PC-3 (cell line): ENCODE results near the gene ARRB1. TPM values are rescaled to one million over a fixed set of nuclear protein-coding genes. Genes with fewer than 3 reads are reported as not detected.

Experiments used
- ATAC-seq: fragments of 200-7000 bp; cut with Tn5 transposase; 2 replicates; pipeline ENCODE4 v1.9.1; 2020; ENCODE audit warnings: mild to moderate bottlenecking, moderate library complexity
- BruUV-seq: library from RNA; stranded (reverse); fragments of 400-500 nt; replicated peaks from 2 replicates; lab custom pipeline; 2021; lab: Mats Ljungman, UMichigan
- CTCF ChIA-PET: fragments of 300-600 bp; sonication (Branson Sonifier 250); formaldehyde crosslinking; loops from one replicate; lab custom pipeline; 2022; ENCODE audit warnings: antibody characterized with exemption; lab: Charles Lee
- POLR2A ChIA-PET: fragments of 300-600 bp; sonication (Branson Sonifier 250); formaldehyde crosslinking; loops from one replicate; lab custom pipeline; 2022; ENCODE audit warnings: antibody characterized with exemption; ENCODE audit not compliant: unreplicated experiment; lab: Charles Lee
- DNase-seq: peaks from one replicate; pipeline ENCODE4 v3.0.0-alpha.2; 2015
- H2AFZ ChIP-seq: fragments of 300-600 bp; sonication (generic); 2 replicates; pipeline ENCODE4 v1.6.0; 2016; ENCODE audit warnings: antibody characterized with exemption, low read length
- H3F3A ChIP-seq: fragments of 300-600 bp; sonication (generic); one replicate; pipeline ENCODE4 v1.6.0; 2017; ENCODE audit warnings: antibody characterized with exemption, low read length, control low read depth, mild to moderate bottlenecking; ENCODE audit not compliant: unreplicated experiment
- H3K27ac ChIP-seq: fragments of 300-600 bp; sonication (generic); 2 replicates; pipeline ENCODE4 v1.5.1; 2016; ENCODE audit warnings: mild to moderate bottlenecking, low read length
- H3K27me3 ChIP-seq: fragments of 300-600 bp; sonication (generic); 2 replicates; pipeline ENCODE4 v1.6.1; 2016; ENCODE audit warnings: low read length, mixed read lengths
- H3K36me3 ChIP-seq: fragments of 300-600 bp; sonication (generic); 2 replicates; pipeline ENCODE4 v1.6.1; 2016; ENCODE audit warnings: low read depth, mixed run types, low read length, mixed read lengths
- H3K4me1 ChIP-seq: fragments of 300-600 bp; sonication (generic); 2 replicates; pipeline ENCODE4 v1.5.1; 2016; ENCODE audit warnings: low read length; ENCODE audit not compliant: insufficient read depth
- H3K4me2 ChIP-seq: fragments of 300-600 bp; sonication (generic); 2 replicates; pipeline ENCODE4 v1.6.0; 2016; ENCODE audit warnings: low read length
- H3K4me3 ChIP-seq: fragments of 300-600 bp; sonication (generic); 2 replicates; pipeline ENCODE4 v1.5.1; 2016; ENCODE audit warnings: mild to moderate bottlenecking, low read length, mixed read lengths
- H3K79me2 ChIP-seq: fragments of 300-600 bp; sonication (generic); 2 replicates; pipeline ENCODE4 v1.6.1; 2017; ENCODE audit warnings: low read length, mixed read lengths
- H3K9ac ChIP-seq: fragments of 300-600 bp; sonication (generic); 2 replicates; pipeline ENCODE4 v1.6.0; 2016; ENCODE audit warnings: mild to moderate bottlenecking, low read length
- H3K9me2 ChIP-seq: fragments of 300-600 bp; sonication (generic); replicated peaks from 2 replicates; pipeline ENCODE4 v1.6.1; 2016; ENCODE audit warnings: mixed run types, low read length, mixed read lengths
- H3K9me3 ChIP-seq: fragments of 300-600 bp; sonication (generic); 2 replicates; pipeline ENCODE4 v1.6.1; 2016; ENCODE audit warnings: low read length, mixed read lengths
- H4K20me1 ChIP-seq: fragments of 300-600 bp; sonication (generic); 2 replicates; pipeline ENCODE4 v1.6.1; 2016; ENCODE audit warnings: low read length, mixed read lengths
- EZH2 ChIP-seq: fragments of 300-600 bp; sonication (generic); IDR thresholded peaks from one replicate; pipeline ENCODE4 v1.6.1; 2017; ENCODE audit warnings: antibody characterized with exemption, mild to moderate bottlenecking, low read length; ENCODE audit not compliant: unreplicated experiment
- EZH2phosphoT487 ChIP-seq: fragments of 300-600 bp; sonication (generic); IDR thresholded peaks from 2 replicates; pipeline ENCODE4 v1.6.1; 2018; ENCODE audit warnings: mild to moderate bottlenecking, antibody characterized with exemption, low read length, borderline replicate concordance
- intact Hi-C: fragments of 100-400 bp; cut with micrococcal nuclease; formaldehyde crosslinking; loops from 2 replicates; pipeline ENCODE4 v1.9.0; 2023
- total RNA-seq: library from RNA; depleted of rRNA; stranded (reverse); fragments of >200 nt; gene quantifications from 2 replicates; pipeline ENCODE4 v1.2.3, GENCODE V29; 2014
- TF ChIP-seq, protein P1 (sequence below): fragments of 300-600 bp; sonication (generic); conservative IDR thresholded peaks from 2 replicates; pipeline ENCODE4 v1.5.1; 2017; ENCODE audit warnings: antibody characterized with exemption, low read depth, mild to moderate bottlenecking, low read length

Gene ARRB1
- total RNA-seq, 1 experiment from 2014 or later: 19.1 TPM

DNA sequence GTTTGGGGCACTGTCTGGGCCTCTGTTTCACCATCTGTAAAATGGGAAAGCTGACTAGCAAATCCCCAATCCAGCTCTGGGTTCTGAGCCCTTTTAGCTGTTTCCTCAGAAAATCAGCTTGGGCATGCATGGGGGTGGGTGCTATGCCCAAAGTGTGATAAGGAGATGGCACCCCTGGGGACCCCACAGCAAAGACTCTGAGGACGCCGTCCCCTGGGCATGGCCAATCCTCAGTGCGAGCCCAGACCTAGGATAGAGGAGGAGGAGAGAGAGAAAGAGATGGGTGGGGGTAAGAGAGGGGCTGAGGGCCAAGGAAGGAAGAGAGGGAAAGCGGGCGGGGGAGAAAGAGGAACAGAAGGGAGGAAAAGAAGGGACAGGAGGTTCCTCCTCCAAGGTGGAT lies 79.1 kb downstream of the ARRB1 start:
- no peaks in the 10 kb centered on the region for H3K9me3 ChIP-seq
- TF ChIP-seq, protein P1, sequence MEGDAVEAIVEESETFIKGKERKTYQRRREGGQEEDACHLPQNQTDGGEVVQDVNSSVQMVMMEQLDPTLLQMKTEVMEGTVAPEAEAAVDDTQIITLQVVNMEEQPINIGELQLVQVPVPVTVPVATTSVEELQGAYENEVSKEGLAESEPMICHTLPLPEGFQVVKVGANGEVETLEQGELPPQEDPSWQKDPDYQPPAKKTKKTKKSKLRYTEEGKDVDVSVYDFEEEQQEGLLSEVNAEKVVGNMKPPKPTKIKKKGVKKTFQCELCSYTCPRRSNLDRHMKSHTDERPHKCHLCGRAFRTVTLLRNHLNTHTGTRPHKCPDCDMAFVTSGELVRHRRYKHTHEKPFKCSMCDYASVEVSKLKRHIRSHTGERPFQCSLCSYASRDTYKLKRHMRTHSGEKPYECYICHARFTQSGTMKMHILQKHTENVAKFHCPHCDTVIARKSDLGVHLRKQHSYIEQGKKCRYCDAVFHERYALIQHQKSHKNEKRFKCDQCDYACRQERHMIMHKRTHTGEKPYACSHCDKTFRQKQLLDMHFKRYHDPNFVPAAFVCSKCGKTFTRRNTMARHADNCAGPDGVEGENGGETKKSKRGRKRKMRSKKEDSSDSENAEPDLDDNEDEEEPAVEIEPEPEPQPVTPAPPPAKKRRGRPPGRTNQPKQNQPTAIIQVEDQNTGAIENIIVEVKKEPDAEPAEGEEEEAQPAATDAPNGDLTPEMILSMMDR: no peak
- TF ChIP-seq EZH2 (no peak), EZH2phosphoT487 (no peak)
- H3K4me1 ChIP-seq: no peaks in the 10 kb centered on the region
- H3K79me2 ChIP-seq: no peaks in the 10 kb centered on the region
- no peak for DNase-seq
- H3K9me2 ChIP-seq: no peaks in the 10 kb centered on the region
- H2AFZ ChIP-seq: no peak overlapping the region
- intact Hi-C loops: no loop called here
- ChIA-PET POLR2A (no interaction called here), CTCF (interaction anchor here (0.6 kb wide), 1 partner anchor 17 kb away, joined by 3 read pairs; no protein-coding TSS in a partner anchor)
- no peaks in the 10 kb centered on the region for H4K20me1 ChIP-seq
- no peaks in the 10 kb centered on the region for H3K27me3 ChIP-seq
- no peak overlapping the region for H3K4me3 ChIP-seq
- no peaks in the 10 kb centered on the region for H3K36me3 ChIP-seq
- no peak overlapping the region for H3K27ac ChIP-seq
- no peaks in the 10 kb centered on the region for H3F3A ChIP-seq
- no peak overlapping the region for H3K4me2 ChIP-seq
- no TSS peak for BruUV-seq
- H3K9ac ChIP-seq: no peak overlapping the region
- ATAC-seq: no peak

DNA sequence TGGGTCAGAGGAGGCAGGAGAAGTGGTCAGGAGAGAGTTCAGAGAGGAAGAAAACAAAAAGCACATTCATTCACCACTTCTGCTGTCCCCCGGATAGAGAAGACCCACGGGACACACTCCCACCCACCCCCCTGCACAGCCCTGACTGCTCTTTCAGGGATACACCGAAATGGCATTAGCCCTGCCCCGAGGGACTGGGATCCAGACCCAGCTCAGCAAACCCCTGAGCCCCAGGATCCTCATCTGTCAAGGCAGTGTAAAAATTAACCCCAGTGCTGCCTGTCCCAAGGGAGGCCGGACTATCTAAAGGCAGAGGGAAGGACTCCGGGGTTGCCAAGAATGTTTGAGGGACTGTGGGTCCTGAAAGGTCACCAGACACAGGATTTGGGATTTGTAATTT lies 79.7 kb downstream of the ARRB1 start:
- Histone ChIP-seq H3K9me3 (no peaks in the 10 kb centered on the region), H2AFZ (no peak overlapping the region), H3K27ac (no peak overlapping the region), H4K20me1 (no peaks in the 10 kb centered on the region), H3K9me2 (no peaks in the 10 kb centered on the region), H3K9ac (no peak overlapping the region), H3K4me3 (no peak overlapping the region), H3K4me1 (no peaks in the 10 kb centered on the region), H3K4me2 (no peak overlapping the region), H3K27me3 (no peaks in the 10 kb centered on the region), H3K36me3 (no peaks in the 10 kb centered on the region), H3K79me2 (no peaks in the 10 kb centered on the region), H3F3A (no peaks in the 10 kb centered on the region)
- CTCF ChIA-PET: interaction anchor here (0.6 to 0.7 kb wide), 2 partner anchors 342 to 406 kb away, joined by 6 to 8 read pairs; no protein-coding TSS in a partner anchor
- intact Hi-C loops: no loop called here
- POLR2A ChIA-PET: no interaction called here
- TF ChIP-seq, protein P1: no peak
- no peak for TF ChIP-seq EZH2phosphoT487
- TF ChIP-seq EZH2: no peak
- no TSS peak for BruUV-seq
- ATAC-seq (no peak), DNase-seq (no peak)

DNA sequence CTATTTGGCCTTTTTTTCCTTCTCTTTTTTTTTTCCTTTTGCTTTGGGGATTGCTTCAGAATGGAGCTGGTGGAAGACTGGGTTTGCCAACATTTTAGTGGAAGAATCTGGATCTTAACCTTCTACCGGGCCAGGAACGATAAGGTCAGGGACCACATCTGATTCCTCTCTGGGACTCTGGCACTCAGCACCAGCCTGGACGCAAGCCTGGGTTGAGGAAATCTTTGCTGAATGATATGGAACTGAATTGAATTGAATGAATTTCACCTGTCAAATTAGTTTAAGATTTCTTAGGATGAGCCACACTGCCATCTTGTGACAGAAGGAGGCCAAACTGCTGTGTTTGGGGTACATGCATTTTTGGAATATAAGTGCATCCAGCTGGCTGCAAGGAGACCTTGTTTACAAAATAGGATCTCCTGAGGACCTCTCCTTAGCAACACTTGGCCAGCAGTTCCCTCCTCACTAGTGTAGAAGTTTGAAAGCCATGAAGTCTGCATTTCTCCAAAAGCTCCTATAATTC lies 80.5 kb downstream of the ARRB1 start:
- Histone ChIP-seq H3K4me1 (no peaks in the 10 kb centered on the region), H3K4me3 (no peak overlapping the region), H4K20me1 (no peaks in the 10 kb centered on the region), H3F3A (no peaks in the 10 kb centered on the region), H3K36me3 (no peaks in the 10 kb centered on the region), H3K9me2 (no peaks in the 10 kb centered on the region), H3K4me2 (no peak overlapping the region), H3K27me3 (no peaks in the 10 kb centered on the region), H3K9me3 (no peaks in the 10 kb centered on the region), H2AFZ (no peak overlapping the region), H3K79me2 (no peaks in the 10 kb centered on the region), H3K27ac (no peak overlapping the region), H3K9ac (no peak overlapping the region)
- peak; percentile 63 for DNase-seq
- CTCF ChIA-PET: interaction anchor here (0.6 to 0.8 kb wide), 3 partner anchors 23 to 407 kb away, joined by 3 to 8 read pairs (median 6); no protein-coding TSS in a partner anchor
- TF ChIP-seq, protein P1: peak; percentile 88
- no peak for TF ChIP-seq EZH2phosphoT487
- intact Hi-C loops: no loop called here
- peak; percentile 40; the same call in 1 of the 2 replicates for ATAC-seq
- POLR2A ChIA-PET: no interaction called here
- no TSS peak for BruUV-seq
